Activated CD4-positive, CD25-positive, alpha-beta regulatory T cell (primary cell): ENCODE results near the gene GYG1.

Experiments used
- DNase-seq, 4 experiments: peaks; one replicate each; lab custom pipeline; 2025; lab: John Stamatoyannopoulos, UW

GYG1 gene

GRCh38 chr3:148991219-148992026, at the start of gene GYG1:
Gene GYG1, plus strand, starts transcription at chr3:148991540. Its CDS starts 101 bp downstream, at chr3:148991641.
- peak; percentile 55 to 71 (median 64) for DNase-seq

- DNase-seq: no peak
These were observed 47.7 kb upstream of the GYG1 start for GRCh38 chr3:148943506-148944205.

GRCh38 chr3:148945116-148945515, 46.2 kb upstream of the GYG1 start:
- DNase-seq: no peak

GRCh38 chr3:148948913-148949657, 42.3 kb upstream of the GYG1 start:
- no peak for DNase-seq

GRCh38 chr3:148950806-148951205, 40.5 kb upstream of the GYG1 start:
- DNase-seq: no peak

GRCh38 chr3:148951599-148952361, 39.6 kb upstream of the GYG1 start:
- DNase-seq: no peak

GRCh38 chr3:148953094-148953493, 38.2 kb upstream of the GYG1 start:
- no peak for DNase-seq

GRCh38 chr3:148954981-148955380, 36.4 kb upstream of the GYG1 start:
- DNase-seq: no peak

GRCh38 chr3:148955544-148956346, 35.6 kb upstream of the GYG1 start:
- no peak for DNase-seq

GRCh38 chr3:148957586-148957985, 33.8 kb upstream of the GYG1 start:
- no peak for DNase-seq

- no peak for DNase-seq
These were observed 32.6 kb upstream of the GYG1 start for GRCh38 chr3:148958696-148959095.

GRCh38 chr3:148962513-148962912, 28.8 kb upstream of the GYG1 start:
- DNase-seq: no peak

- no peak for DNase-seq
These were observed 26.5 kb upstream of the GYG1 start for GRCh38 chr3:148964809-148965208.

GRCh38 chr3:148968321-148968720, 23.0 kb upstream of the GYG1 start:
- DNase-seq: no peak

- no peak for DNase-seq
These were observed 21.1 kb upstream of the GYG1 start for GRCh38 chr3:148970271-148970670.

GRCh38 chr3:148971401-148972163, 19.8 kb upstream of the GYG1 start:
- DNase-seq: no peak

GRCh38 chr3:148974726-148975125, 16.6 kb upstream of the GYG1 start:
- no peak for DNase-seq

- no peak for DNase-seq
These were observed 16.1 kb upstream of the GYG1 start for GRCh38 chr3:148975248-148975647.

GRCh38 chr3:148975696-148976095, 15.6 kb upstream of the GYG1 start:
- no peak for DNase-seq

- no peak for DNase-seq
These were observed 10.1 kb upstream of the GYG1 start for GRCh38 chr3:148981273-148981672.
